HL-60 (cell line): Measurements from ENCODE around the gene TXNL4B.

ENCODE experiments used
- DNase-seq, 2 experiments: peaks; one replicate each; pipeline ENCODE4 v3.0.0-alpha.2; 2010 to 2020; ENCODE audit warnings: low read depth in 1 of 2, low spot score in 1 of 2
- H3K27ac ChIP-seq: fragments of 250-450 bp; sonication (Bioruptor Pico); replicated peaks from 2 replicates; pipeline ENCODE4 v1.5.1; 2020; ENCODE audit warnings: mild to moderate bottlenecking, moderate library complexity
- H3K27me3 ChIP-seq: fragments of 250-450 bp; sonication (Bioruptor Pico); 2 replicates; pipeline ENCODE4 v1.5.1; 2021; ENCODE audit warnings: mild to moderate bottlenecking, moderate library complexity; ENCODE audit not compliant: insufficient read depth, poor library complexity, severe bottlenecking
- H3K4me3 ChIP-seq: replicated peaks from 2 replicates; pipeline ENCODE4 v1.5.1; 2011; ENCODE audit warnings: mild to moderate bottlenecking, control low read depth, low read length; ENCODE audit not compliant: insufficient read depth
- GABPA ChIP-seq: IDR thresholded peaks from 2 replicates; pipeline ENCODE4 v1.6.1; 2012; ENCODE audit warnings: low read depth
- POLR2AphosphoS5 ChIP-seq: IDR thresholded peaks from 2 replicates; pipeline ENCODE4 v1.6.1; 2012; ENCODE audit warnings: low read depth
- REST ChIP-seq: IDR thresholded peaks from 2 replicates; pipeline ENCODE4 v1.6.1; 2012; ENCODE audit warnings: low read depth; ENCODE audit not compliant: insufficient replicate concordance
- SPI1 ChIP-seq: IDR thresholded peaks from 2 replicates; pipeline ENCODE4 v1.6.1; 2012; ENCODE audit warnings: low read depth, mild to moderate bottlenecking, borderline replicate concordance
- TF ChIP-seq, protein P1 (sequence below): IDR thresholded peaks from one replicate; pipeline ENCODE4 v1.5.1; 2011; ENCODE audit warnings: low read length, control low read depth, inconsistent platforms; ENCODE audit not compliant: insufficient read depth

TXNL4B gene

DNA sequence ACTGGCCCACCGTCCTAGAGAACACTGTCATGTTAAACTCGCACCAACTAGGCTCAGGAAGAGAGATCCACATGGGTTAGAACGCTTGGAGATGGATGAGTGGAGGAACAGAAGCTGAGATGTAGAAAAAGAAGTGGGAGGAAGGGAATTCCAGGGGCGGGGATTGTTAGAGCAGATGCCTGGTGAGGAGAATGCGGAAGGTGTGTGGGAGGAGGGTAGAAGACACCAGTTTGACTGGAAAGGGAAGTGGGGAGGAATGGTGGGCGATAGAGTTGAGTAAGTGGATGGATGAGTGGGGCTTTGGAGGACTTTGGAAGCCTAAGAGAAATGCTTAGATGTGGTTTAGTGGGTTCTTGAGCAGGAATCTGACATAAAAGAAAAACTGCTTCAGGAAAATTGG, 37.6 kb upstream of the TXNL4B start:
- no peaks in the 10 kb centered on the region for H3K27me3 ChIP-seq
- no peak for DNase-seq
- no peak overlapping the region for H3K4me3 ChIP-seq
- TF ChIP-seq, protein P1, sequence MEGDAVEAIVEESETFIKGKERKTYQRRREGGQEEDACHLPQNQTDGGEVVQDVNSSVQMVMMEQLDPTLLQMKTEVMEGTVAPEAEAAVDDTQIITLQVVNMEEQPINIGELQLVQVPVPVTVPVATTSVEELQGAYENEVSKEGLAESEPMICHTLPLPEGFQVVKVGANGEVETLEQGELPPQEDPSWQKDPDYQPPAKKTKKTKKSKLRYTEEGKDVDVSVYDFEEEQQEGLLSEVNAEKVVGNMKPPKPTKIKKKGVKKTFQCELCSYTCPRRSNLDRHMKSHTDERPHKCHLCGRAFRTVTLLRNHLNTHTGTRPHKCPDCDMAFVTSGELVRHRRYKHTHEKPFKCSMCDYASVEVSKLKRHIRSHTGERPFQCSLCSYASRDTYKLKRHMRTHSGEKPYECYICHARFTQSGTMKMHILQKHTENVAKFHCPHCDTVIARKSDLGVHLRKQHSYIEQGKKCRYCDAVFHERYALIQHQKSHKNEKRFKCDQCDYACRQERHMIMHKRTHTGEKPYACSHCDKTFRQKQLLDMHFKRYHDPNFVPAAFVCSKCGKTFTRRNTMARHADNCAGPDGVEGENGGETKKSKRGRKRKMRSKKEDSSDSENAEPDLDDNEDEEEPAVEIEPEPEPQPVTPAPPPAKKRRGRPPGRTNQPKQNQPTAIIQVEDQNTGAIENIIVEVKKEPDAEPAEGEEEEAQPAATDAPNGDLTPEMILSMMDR: no peak
- TF ChIP-seq REST (no peak), POLR2AphosphoS5 (no peak), SPI1 (no peak)
- no peak overlapping the region for H3K27ac ChIP-seq

DNA sequence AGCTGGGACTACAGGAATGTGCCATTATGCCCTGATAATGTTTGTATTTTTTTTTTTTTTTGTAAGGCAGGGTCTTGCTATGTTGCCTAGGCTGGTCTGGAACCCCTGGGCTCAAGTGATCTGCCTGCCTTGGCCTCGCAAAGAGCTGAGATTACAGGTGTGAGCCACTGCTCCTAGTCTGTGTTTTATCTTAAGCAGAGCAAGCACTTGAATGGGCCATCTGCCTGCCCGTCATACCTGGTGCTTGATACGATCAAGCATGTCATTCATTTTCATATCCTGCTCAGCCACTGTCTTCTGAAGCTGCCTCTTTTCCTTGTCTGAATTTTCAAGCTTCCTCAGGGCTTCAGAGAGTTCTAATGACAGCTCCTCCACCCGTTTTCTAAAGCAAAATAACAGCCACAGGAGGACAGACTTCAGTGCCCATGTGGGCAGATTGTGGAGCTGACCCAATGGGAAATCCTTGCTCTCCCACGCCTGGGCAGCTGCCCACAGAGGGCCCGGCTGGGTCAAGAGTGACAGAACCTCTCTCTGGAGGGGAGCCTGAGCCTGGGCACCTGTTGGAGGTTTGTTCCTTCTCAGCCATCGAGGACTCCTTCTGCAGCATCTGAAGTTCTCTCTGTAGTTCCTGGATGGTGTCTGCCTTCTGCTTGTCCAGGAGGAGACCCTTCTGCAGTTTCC, 36.7 kb upstream of the TXNL4B start:
- DNase-seq: no peak
- TF ChIP-seq REST (no peak), SPI1 (no peak), POLR2AphosphoS5 (no peak), GABPA (no peak)
- TF ChIP-seq, protein P1: no peak
- no peak overlapping the region for H3K27ac ChIP-seq
- H3K4me3 ChIP-seq: no peak overlapping the region
- no peaks in the 10 kb centered on the region for H3K27me3 ChIP-seq

- Histone ChIP-seq H3K27me3 (no peaks in the 10 kb centered on the region), H3K4me3 (no peak overlapping the region), H3K27ac (no peak overlapping the region)
- TF ChIP-seq REST (no peak), SPI1 (no peak), POLR2AphosphoS5 (no peak), GABPA (no peak)
- TF ChIP-seq, protein P1: no peak
- DNase-seq: no peak
These were observed 35.3 kb upstream of the TXNL4B start for GRCh38 chr16:72128701-72129100.
